LNCAP (cell line): ENCODE results near the gene FZR1.

Experiments used
- CTCF ChIP-seq: fragments of 450-650 bp; IDR thresholded peaks from 2 replicates; pipeline ENCODE4 v1.5.1; 2017; ENCODE audit warnings: mild to moderate bottlenecking

Gene FZR1

GRCh38 chr19:3511506-3512251, 5.6 kb downstream of the FZR1 start:
- TF ChIP-seq CTCF: no peak

GRCh38 chr19:3512562-3513228, 6.6 kb downstream of the FZR1 start:
- TF ChIP-seq CTCF: no peak

- TF ChIP-seq CTCF: no peak
These were observed 7.4 kb downstream of the FZR1 start for GRCh38 chr19:3513229-3514140.

- no peak for TF ChIP-seq CTCF
These were observed 8.8 kb downstream of the FZR1 start for GRCh38 chr19:3514930-3515329.

GRCh38 chr19:3515891-3516422, 9.8 kb downstream of the FZR1 start:
- no peak for TF ChIP-seq CTCF

- no peak for TF ChIP-seq CTCF
These were observed 10.6 kb downstream of the FZR1 start for GRCh38 chr19:3516675-3517207.

GRCh38 chr19:3517638-3518037, 11.5 kb downstream of the FZR1 start:
- TF ChIP-seq CTCF: no peak
